ENCODE results near the gene EARS2. TPM values are rescaled to one million over a fixed set of nuclear protein-coding genes. Genes with fewer than 3 reads are reported as not detected.

The EARS2 gene
- polyA plus RNA-seq, 1 donor = 23.0 TPM

GRCh38 chr16:23527961-23528643, 29.0 kb downstream of the EARS2 start:
- DNase-seq = peak; percentile 50 to 83
- peak overlapping the region; percentile 65 for H3K27ac ChIP-seq (ENCODE audit: low read length)
- WGBS (ENCODE audit: insufficient coverage, low lambda C conversion rate) = no CpG with 5 or more reads among the region's 11 CpGs
- no peaks in the 10 kb centered on the region for H3K9me3 ChIP-seq (ENCODE audit: control insufficient read depth, low read depth, low read length)
- no peak overlapping the region for H3K4me3 ChIP-seq (ENCODE audit: low read length)
- H3K4me1 ChIP-seq (ENCODE audit: control insufficient read depth, insufficient read depth, low read length) = peaks cover 11% of the 10 kb centered on the region
- no peaks in the 10 kb centered on the region for H3K27me3 ChIP-seq (ENCODE audit: control insufficient read depth, insufficient read depth, low read length)
- H3K36me3 ChIP-seq (ENCODE audit: control insufficient read depth, insufficient read depth, low read length) = peaks cover 71% of the 10 kb centered on the region

- Histone ChIP-seq H3K36me3 (ENCODE audit: control insufficient read depth, insufficient read depth, low read length) (peaks cover 65% of the 10 kb centered on the region), H3K4me1 (ENCODE audit: control insufficient read depth, insufficient read depth, low read length) (peaks cover 11% of the 10 kb centered on the region), H3K27me3 (ENCODE audit: control insufficient read depth, insufficient read depth, low read length) (no peaks in the 10 kb centered on the region), H3K9me3 (ENCODE audit: control insufficient read depth, low read depth, low read length) (no peaks in the 10 kb centered on the region), H3K4me3 (ENCODE audit: low read length) (no peak overlapping the region), H3K27ac (ENCODE audit: low read length) (no peak overlapping the region)
- WGBS (ENCODE audit: insufficient coverage, low lambda C conversion rate) = no CpG with 5 or more reads among the region's 3 CpGs
- DNase-seq = no peak
Measured at GRCh38 chr16:23524886-23525285, 32.3 kb downstream of the EARS2 start.

DNA sequence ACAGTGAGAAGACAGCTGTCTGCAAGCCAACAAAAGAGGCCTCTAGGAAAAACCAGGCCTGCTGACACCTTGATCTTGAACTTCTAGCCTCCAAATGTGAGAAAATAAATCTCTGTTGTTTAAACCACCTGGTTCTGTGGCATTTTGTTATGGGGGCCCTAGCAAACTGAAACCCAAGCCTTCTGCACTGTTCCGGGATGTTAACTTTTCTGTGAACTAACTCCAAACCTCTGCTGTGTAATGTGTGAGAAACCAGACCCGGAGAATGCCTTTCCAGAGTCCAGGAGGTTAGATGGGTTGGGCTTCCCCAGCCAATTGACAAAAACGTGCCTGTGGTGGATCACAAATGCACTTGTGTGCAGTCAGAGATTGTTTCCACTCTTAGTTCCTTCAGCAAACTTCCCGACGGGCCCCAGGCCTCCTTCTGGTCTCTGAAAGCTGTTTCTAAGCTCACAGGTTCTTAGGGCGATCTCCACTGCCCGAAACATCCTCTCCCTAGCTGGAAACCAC, 33.2 kb downstream of the EARS2 start:
- Histone ChIP-seq H3K4me1 (ENCODE audit: control insufficient read depth, insufficient read depth, low read length) (peaks cover 11% of the 10 kb centered on the region), H3K27me3 (ENCODE audit: control insufficient read depth, insufficient read depth, low read length) (no peaks in the 10 kb centered on the region), H3K4me3 (ENCODE audit: low read length) (no peak overlapping the region), H3K27ac (ENCODE audit: low read length) (no peak overlapping the region), H3K36me3 (ENCODE audit: control insufficient read depth, insufficient read depth, low read length) (peaks cover 63% of the 10 kb centered on the region), H3K9me3 (ENCODE audit: control insufficient read depth, low read depth, low read length) (no peaks in the 10 kb centered on the region)
- WGBS (ENCODE audit: insufficient coverage, low lambda C conversion rate) = no CpG with 5 or more reads among the region's 7 CpGs
- DNase-seq = no peak

- Histone ChIP-seq H3K4me1 (ENCODE audit: control insufficient read depth, insufficient read depth, low read length) (peaks cover 8% of the 10 kb centered on the region), H3K27me3 (ENCODE audit: control insufficient read depth, insufficient read depth, low read length) (no peaks in the 10 kb centered on the region), H3K4me3 (ENCODE audit: low read length) (no peak overlapping the region), H3K9me3 (ENCODE audit: control insufficient read depth, low read depth, low read length) (no peaks in the 10 kb centered on the region), H3K36me3 (ENCODE audit: control insufficient read depth, insufficient read depth, low read length) (peaks cover 57% of the 10 kb centered on the region), H3K27ac (ENCODE audit: low read length) (no peak overlapping the region)
- no peak for DNase-seq
- WGBS (ENCODE audit: insufficient coverage, low lambda C conversion rate) = 100% methylated on average over 1 of the region's 6 CpGs
Measured at GRCh38 chr16:23523321-23523720, 33.8 kb downstream of the EARS2 start.

DNA sequence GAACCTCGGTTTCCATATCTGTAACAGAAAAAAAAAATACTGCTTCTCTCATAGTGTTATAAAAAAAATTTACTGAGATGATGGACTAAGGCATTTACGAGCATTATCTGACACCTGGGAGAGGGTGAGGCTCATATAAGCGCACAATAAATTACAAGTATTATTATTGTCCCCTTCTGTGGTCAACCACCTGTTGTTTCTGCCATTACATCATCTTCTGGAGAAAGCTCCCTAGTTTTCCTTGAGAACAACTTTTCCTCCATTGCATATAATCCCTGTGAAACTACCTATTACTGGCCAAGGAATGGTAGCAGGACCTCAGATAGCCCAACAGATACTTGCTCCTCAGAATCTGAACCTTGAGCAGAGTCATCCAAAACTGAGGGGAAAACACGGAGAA, 35.2 kb downstream of the EARS2 start:
- WGBS (ENCODE audit: insufficient coverage, low lambda C conversion rate) = no CpG with 5 or more reads among the region's 4 CpGs

GRCh38 chr16:23521037-23521743, 36.0 kb downstream of the EARS2 start:
- no peak for DNase-seq
- H3K4me1 ChIP-seq (ENCODE audit: control insufficient read depth, insufficient read depth, low read length) = no peaks in the 10 kb centered on the region
- H3K27me3 ChIP-seq (ENCODE audit: control insufficient read depth, insufficient read depth, low read length) = no peaks in the 10 kb centered on the region
- WGBS (ENCODE audit: insufficient coverage, low lambda C conversion rate) = 83% methylated on average over 2 of the region's 4 CpGs
- H3K36me3 ChIP-seq (ENCODE audit: control insufficient read depth, insufficient read depth, low read length) = peaks cover 50% of the 10 kb centered on the region
- H3K27ac ChIP-seq (ENCODE audit: low read length) = no peak overlapping the region
- no peaks in the 10 kb centered on the region for H3K9me3 ChIP-seq (ENCODE audit: control insufficient read depth, low read depth, low read length)
- H3K4me3 ChIP-seq (ENCODE audit: low read length) = no peak overlapping the region

More for the DNA sequence above, 35.2 kb downstream of the EARS2 start:
- H3K9me3 ChIP-seq (ENCODE audit: control insufficient read depth, low read depth, low read length) = no peaks in the 10 kb centered on the region
- no peak for DNase-seq
- no peak overlapping the region for H3K27ac ChIP-seq (ENCODE audit: low read length)
- H3K4me1 ChIP-seq (ENCODE audit: control insufficient read depth, insufficient read depth, low read length) = no peaks in the 10 kb centered on the region
- peaks cover 52% of the 10 kb centered on the region for H3K36me3 ChIP-seq (ENCODE audit: control insufficient read depth, insufficient read depth, low read length)
- no peaks in the 10 kb centered on the region for H3K27me3 ChIP-seq (ENCODE audit: control insufficient read depth, insufficient read depth, low read length)
- no peak overlapping the region for H3K4me3 ChIP-seq (ENCODE audit: low read length)

DNA sequence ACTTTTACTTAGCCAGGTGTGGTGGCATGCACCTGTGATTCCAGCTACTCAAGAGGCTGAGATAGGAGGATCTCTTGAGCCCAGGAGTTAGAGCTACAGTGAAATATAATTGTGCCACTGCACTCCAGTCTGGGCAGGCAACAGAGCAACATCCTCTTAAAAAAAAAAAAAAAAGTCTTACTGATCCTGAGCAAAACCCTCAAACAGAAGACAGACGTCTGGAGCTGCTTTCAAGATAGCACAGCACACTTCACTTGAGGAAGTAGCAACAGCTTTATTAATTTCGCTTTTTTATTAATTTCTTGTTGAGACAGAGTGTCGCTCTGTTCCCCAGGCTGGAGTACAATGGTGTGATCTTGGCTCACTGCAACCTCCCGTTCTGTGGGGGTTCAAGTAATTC, 36.6 kb downstream of the EARS2 start:
- H3K4me3 ChIP-seq (ENCODE audit: low read length) = no peak overlapping the region

DNA sequence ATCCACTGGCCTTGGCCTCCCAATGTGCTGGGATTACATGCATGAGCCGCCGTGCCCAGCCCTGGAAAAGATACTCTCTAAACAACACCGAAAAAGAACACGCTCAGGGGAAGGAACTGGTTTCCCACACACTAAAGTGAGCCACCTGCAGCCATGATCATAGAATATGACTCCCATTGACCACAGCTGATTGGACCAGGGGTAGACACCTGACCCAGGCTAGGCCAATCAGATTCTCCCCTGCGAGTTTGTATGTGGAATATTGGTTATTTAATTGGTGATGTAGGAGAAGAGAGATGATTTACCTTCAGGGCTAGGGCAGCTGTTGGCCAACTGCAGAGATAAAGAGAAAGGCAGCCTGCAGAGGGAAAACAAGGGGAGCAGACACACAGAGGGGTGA, 37.9 kb downstream of the EARS2 start:
- H3K27ac ChIP-seq (ENCODE audit: low read length) = no peak overlapping the region
- H3K4me1 ChIP-seq (ENCODE audit: control insufficient read depth, insufficient read depth, low read length) = no peaks in the 10 kb centered on the region
- DNase-seq = no peak
- WGBS (ENCODE audit: insufficient coverage, low lambda C conversion rate) = no CpG with 5 or more reads among the region's 5 CpGs
- no peaks in the 10 kb centered on the region for H3K27me3 ChIP-seq (ENCODE audit: control insufficient read depth, insufficient read depth, low read length)
- no peak overlapping the region for H3K4me3 ChIP-seq (ENCODE audit: low read length)
- no peaks in the 10 kb centered on the region for H3K9me3 ChIP-seq (ENCODE audit: control insufficient read depth, low read depth, low read length)
- peaks cover 41% of the 10 kb centered on the region for H3K36me3 ChIP-seq (ENCODE audit: control insufficient read depth, insufficient read depth, low read length)

More for the DNA sequence above, 36.6 kb downstream of the EARS2 start:
- WGBS (ENCODE audit: insufficient coverage, low lambda C conversion rate) = 80% methylated on average over 1 of the region's 4 CpGs
- H3K9me3 ChIP-seq (ENCODE audit: control insufficient read depth, low read depth, low read length) = no peaks in the 10 kb centered on the region
- no peak overlapping the region for H3K27ac ChIP-seq (ENCODE audit: low read length)
- H3K36me3 ChIP-seq (ENCODE audit: control insufficient read depth, insufficient read depth, low read length) = peaks cover 49% of the 10 kb centered on the region
- H3K4me1 ChIP-seq (ENCODE audit: control insufficient read depth, insufficient read depth, low read length) = no peaks in the 10 kb centered on the region
- H3K27me3 ChIP-seq (ENCODE audit: control insufficient read depth, insufficient read depth, low read length) = no peaks in the 10 kb centered on the region
- no peak for DNase-seq

DNA sequence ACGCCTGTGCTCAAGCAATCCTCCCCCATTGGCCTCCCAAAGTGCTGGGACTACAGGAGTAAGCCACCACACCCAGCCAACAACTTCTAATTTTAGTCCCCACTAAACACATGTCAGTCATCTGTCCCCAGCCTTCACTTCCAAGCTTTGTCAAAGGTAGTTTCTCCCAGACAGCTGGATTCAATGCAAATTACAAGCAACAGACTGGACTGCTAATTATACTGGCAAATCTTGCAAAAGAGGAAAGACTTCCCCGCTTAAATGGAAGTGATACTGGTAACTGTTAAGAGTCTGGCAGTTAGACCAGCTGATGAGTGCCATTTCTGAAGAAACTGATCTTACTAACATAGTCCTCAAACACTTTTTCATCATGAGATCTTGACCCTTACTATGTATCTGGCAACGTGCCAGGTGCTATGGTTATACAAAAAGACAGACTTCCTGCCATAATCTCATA, 38.7 kb downstream of the EARS2 start:
- Histone ChIP-seq H3K27me3 (ENCODE audit: control insufficient read depth, insufficient read depth, low read length) (no peaks in the 10 kb centered on the region), H3K4me1 (ENCODE audit: control insufficient read depth, insufficient read depth, low read length) (no peaks in the 10 kb centered on the region), H3K36me3 (ENCODE audit: control insufficient read depth, insufficient read depth, low read length) (peaks cover 33% of the 10 kb centered on the region), H3K27ac (ENCODE audit: low read length) (no peak overlapping the region), H3K4me3 (ENCODE audit: low read length) (no peak overlapping the region), H3K9me3 (ENCODE audit: control insufficient read depth, low read depth, low read length) (no peaks in the 10 kb centered on the region)
- WGBS (ENCODE audit: insufficient coverage, low lambda C conversion rate) = 100% methylated on average over 1 of the region's 3 CpGs
- no peak for DNase-seq

DNA sequence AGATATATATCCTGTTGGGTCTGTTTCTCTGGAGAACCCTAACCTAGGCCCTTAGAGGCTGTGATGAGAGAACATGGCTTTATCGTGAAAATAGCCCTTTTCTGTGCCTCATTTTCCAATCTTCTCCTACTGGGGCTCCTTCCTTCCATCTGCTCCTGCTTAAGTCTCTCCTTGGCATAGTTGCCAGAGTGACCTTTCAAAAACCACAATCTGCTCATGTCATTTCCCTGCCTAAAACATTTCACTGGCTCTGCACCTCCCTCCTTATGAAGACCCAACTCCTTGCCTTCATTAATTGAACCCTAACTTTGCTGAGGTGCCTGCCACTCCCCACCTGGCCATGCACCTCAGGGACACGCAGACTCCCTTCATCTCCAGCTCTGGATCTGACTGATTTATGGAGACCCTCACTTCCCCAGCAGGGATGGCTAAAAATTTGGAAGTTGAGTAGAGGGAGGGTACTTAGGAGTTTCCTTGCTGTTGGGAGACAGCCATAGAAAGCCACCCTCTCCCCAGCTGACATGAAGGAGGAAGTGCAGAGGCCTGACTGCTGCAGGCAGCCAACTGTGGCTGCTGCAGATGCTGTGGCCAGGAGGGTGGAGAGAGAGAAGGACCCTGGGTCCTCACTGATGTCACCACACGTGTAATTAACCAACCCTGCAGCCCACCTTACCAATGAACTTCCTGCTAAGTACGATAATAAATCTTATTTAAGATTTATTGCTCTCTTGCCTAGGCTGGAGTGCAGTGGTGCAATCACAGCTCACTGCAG, 40.6 kb downstream of the EARS2 start:
- Histone ChIP-seq H3K36me3 (ENCODE audit: control insufficient read depth, insufficient read depth, low read length) (peaks cover 15% of the 10 kb centered on the region), H3K27me3 (ENCODE audit: control insufficient read depth, insufficient read depth, low read length) (no peaks in the 10 kb centered on the region), H3K4me3 (ENCODE audit: low read length) (no peak overlapping the region), H3K4me1 (ENCODE audit: control insufficient read depth, insufficient read depth, low read length) (no peaks in the 10 kb centered on the region), H3K9me3 (ENCODE audit: control insufficient read depth, low read depth, low read length) (no peaks in the 10 kb centered on the region), H3K27ac (ENCODE audit: low read length) (no peak overlapping the region)
- 100% methylated on average over 2 of the region's 4 CpGs for WGBS (ENCODE audit: insufficient coverage, low lambda C conversion rate)
- DNase-seq = no peak
